CD4-positive, CD25-positive, alpha-beta regulatory T cell (primary cell): Measurements from ENCODE around the gene MOB3B. TPM values are rescaled to one million over a fixed set of nuclear protein-coding genes. Genes with fewer than 3 reads are reported as not detected.
A peak's percentile ranks its signal among the peaks of the same experiment; 100 is the strongest.

Experiments used
- ATAC-seq, 2 donors: fragments of 150-1000 bp; cut with Tn5 transposase; one replicate each; pipeline ENCODE4 v1.10.0; 2021; ENCODE audit warnings: low read depth in 2 of 2, moderate number of reproducible peaks in 2 of 2, moderate library complexity in 1 of 2
- DNase-seq, 3 donors: peaks; one replicate each; pipeline versions ENCODE4 v3.0.0 to v3.0.0-alpha.2; 2012 to 2022; ENCODE audit warnings: mixed read lengths in 1 of 3
- H3K27ac ChIP-seq: one replicate; pipeline ENCODE4 v1.7.0; 2013; ENCODE audit warnings: mild to moderate bottlenecking, low read length; ENCODE audit not compliant: insufficient read depth, poor library complexity, severe bottlenecking
- H3K27me3 ChIP-seq: one replicate; pipeline ENCODE4 v1.7.0; 2013; ENCODE audit warnings: low read length; ENCODE audit not compliant: control insufficient read depth, insufficient read depth
- H3K36me3 ChIP-seq: one replicate; pipeline ENCODE4 v1.7.0; 2013; ENCODE audit warnings: mild to moderate bottlenecking, low read length, moderate library complexity; ENCODE audit not compliant: control insufficient read depth, insufficient read depth
- H3K4me1 ChIP-seq: 2 replicates; pipeline ENCODE4 v1.7.0; 2013; ENCODE audit warnings: mild to moderate bottlenecking, low read length; ENCODE audit not compliant: insufficient read depth, control insufficient read depth, poor library complexity, severe bottlenecking
- H3K4me3 ChIP-seq: one replicate; pipeline ENCODE4 v1.7.0; 2013; ENCODE audit warnings: low read depth, mild to moderate bottlenecking, low read length, moderate library complexity
- H3K9me3 ChIP-seq, 2 experiments: 1 replicate in 1 of 2; 2 replicates in 1 of 2; pipeline ENCODE4 v1.7.0; 2013; ENCODE audit warnings: low read length in 2 of 2, mild to moderate bottlenecking in 1 of 2, moderate library complexity in 1 of 2; ENCODE audit not compliant: control insufficient read depth in 2 of 2
- H3K27ac Mint-ChIP-seq, 3 donors: one replicate each; pipeline ENCODE4 v1.8.0; 2020 to 2022; ENCODE audit warnings: mild to moderate bottlenecking in 3 of 3, mixed read lengths in 3 of 3, moderate library complexity in 2 of 3
- H3K27me3 Mint-ChIP-seq: one replicate; pipeline ENCODE4 v1.8.0; 2022; ENCODE audit warnings: mild to moderate bottlenecking, mixed read lengths
- H3K36me3 Mint-ChIP-seq: one replicate; pipeline ENCODE4 v1.8.0; 2020; ENCODE audit warnings: mixed read lengths
- H3K4me1 Mint-ChIP-seq, 4 donors: one replicate each; pipeline ENCODE4 v1.8.0; 2020 to 2022; ENCODE audit warnings: mixed read lengths in 4 of 4, mild to moderate bottlenecking in 1 of 4
- H3K4me3 Mint-ChIP-seq, 4 donors: one replicate each; pipeline ENCODE4 v1.8.0; 2020 to 2022; ENCODE audit warnings: mild to moderate bottlenecking in 4 of 4, mixed read lengths in 4 of 4, moderate library complexity in 3 of 4
- H3K9me3 Mint-ChIP-seq, 7 donors: one replicate each; pipeline ENCODE4 v1.8.0; 2020 to 2022; ENCODE audit warnings: mixed read lengths in 7 of 7, mild to moderate bottlenecking in 3 of 7, moderate library complexity in 2 of 7
- polyA plus RNA-seq, 4 donors: library from polyadenylated mRNA; unstranded; fragments of 300-500 nt; fragmentation: Illumina TruSeq; gene quantifications; one replicate each; pipeline ENCODE4 v1.2.3, GENCODE V29; 2021
- total RNA-seq: library from RNA; stranded (reverse); gene quantifications from one replicate; pipeline ENCODE4 v1.2.3, GENCODE V29; 2022

MOB3B gene
- total and polyA plus RNA-seq, 5 donors from 2014 or later = 0.02 to 0.12 (median 0.11) TPM; not detected in 2

DNA sequence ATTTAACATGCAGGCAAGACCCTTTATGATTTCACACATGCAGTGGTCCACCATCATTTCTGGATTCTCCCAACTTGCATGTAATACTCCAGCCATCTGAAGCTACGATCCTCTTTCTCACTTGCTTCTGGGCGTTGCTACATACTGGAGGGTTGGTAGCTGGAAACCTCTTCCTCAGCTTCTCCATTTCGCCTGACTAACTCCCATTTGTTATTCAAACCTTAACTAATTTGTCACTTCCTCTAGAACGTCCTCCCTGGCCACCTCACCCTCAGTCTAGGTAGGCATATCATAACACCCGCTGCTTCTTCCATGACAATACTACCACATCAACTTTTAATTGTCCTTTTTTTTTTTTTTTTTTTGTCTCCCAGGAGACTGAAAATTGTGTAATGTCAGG is 160.0 kb downstream of the MOB3B start:
- no peaks in the 10 kb centered on the region for H3K9me3 Mint-ChIP-seq
- H3K4me1 Mint-ChIP-seq = peaks cover 0 to 13% (median 0%) of the 10 kb centered on the region in 4 donors
- H3K27ac Mint-ChIP-seq = no peak overlapping the region
- H3K36me3 Mint-ChIP-seq = no peaks in the 10 kb centered on the region
- H3K4me3 ChIP-seq = no peak overlapping the region
- no peaks in the 10 kb centered on the region for H3K4me1 ChIP-seq
- no peak overlapping the region for H3K4me3 Mint-ChIP-seq
- no peaks in the 10 kb centered on the region for H3K36me3 ChIP-seq
- ATAC-seq (no peak), DNase-seq (no peak)
- H3K27me3 Mint-ChIP-seq = peaks cover 9% of the 10 kb centered on the region
- H3K27ac ChIP-seq = no peak overlapping the region
- H3K27me3 ChIP-seq = no peaks in the 10 kb centered on the region
- no peaks in the 10 kb centered on the region for H3K9me3 ChIP-seq

DNA sequence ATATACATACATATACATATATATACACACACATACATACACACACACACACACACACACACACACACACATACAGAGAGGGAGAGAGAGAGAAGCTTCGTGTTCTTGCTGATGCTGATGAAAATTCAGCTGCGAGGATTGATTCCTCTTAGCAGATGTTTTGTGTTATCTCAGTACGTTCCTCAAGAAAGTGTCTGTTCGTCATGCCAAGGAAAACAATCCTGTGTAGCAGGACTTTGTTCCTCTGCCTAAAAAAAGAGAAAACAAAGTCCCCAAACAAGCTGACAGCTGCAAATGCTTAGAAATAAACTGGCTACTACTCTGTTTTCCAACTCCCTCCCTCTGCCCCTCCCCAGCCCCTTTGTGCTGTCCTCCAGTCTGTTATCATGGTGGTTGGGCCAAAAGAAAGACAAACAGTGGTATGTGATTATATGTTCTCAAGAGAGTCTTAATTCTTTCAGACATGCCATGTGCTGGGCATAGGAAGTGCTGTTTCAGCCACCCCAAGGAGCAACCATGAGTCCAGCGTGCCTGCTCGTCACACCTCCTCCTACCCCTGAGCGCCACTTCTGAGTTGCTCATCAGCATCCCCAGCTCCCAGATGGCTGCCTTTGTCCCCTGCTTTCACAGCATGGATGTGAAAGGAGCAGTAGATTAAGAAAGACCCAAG is 161.2 kb downstream of the MOB3B start:
- H3K4me3 Mint-ChIP-seq = no peak overlapping the region
- peaks cover 9% of the 10 kb centered on the region for H3K27me3 Mint-ChIP-seq
- H3K27ac Mint-ChIP-seq = no peak overlapping the region
- Histone ChIP-seq H3K27me3 (no peaks in the 10 kb centered on the region), H3K36me3 (no peaks in the 10 kb centered on the region), H3K9me3 (no peaks in the 10 kb centered on the region), H3K4me3 (no peak overlapping the region), H3K27ac (no peak overlapping the region), H3K4me1 (no peaks in the 10 kb centered on the region)
- DNase-seq (no peak), ATAC-seq (no peak)
- H3K4me1 Mint-ChIP-seq = peaks cover 0 to 13% (median 0%) of the 10 kb centered on the region in 4 donors
- H3K9me3 Mint-ChIP-seq = no peaks in the 10 kb centered on the region
- H3K36me3 Mint-ChIP-seq = no peaks in the 10 kb centered on the region

DNA sequence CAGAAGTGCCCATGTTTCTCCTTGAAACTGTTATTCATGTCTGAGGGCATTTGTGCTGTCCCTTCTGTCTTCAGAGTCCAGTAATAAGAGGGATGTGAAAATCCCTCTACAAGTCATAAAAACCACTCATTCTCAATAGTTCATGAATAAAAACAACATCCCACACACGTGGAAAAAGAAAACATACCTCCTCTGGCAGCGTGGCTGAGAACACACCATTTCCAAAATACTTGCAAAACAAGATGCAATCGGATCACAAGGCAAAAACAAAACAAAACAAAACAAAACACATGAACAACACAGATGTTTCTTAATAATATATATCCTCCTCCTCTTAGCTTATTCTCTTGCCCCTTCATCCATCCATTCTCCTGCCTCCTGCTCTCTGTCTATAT is 161.7 kb downstream of the MOB3B start:
- no peak overlapping the region for H3K4me3 ChIP-seq
- H3K27me3 Mint-ChIP-seq = peaks cover 9% of the 10 kb centered on the region
- peaks cover 0 to 13% (median 0%) of the 10 kb centered on the region in 4 donors for H3K4me1 Mint-ChIP-seq
- no peaks in the 10 kb centered on the region for H3K27me3 ChIP-seq
- no peak overlapping the region for H3K27ac Mint-ChIP-seq
- H3K9me3 Mint-ChIP-seq = no peaks in the 10 kb centered on the region
- DNase-seq (no peak), ATAC-seq (no peak)
- H3K27ac ChIP-seq = no peak overlapping the region
- H3K36me3 ChIP-seq = no peaks in the 10 kb centered on the region
- no peaks in the 10 kb centered on the region for H3K9me3 ChIP-seq
- no peaks in the 10 kb centered on the region for H3K4me1 ChIP-seq
- no peak overlapping the region for H3K4me3 Mint-ChIP-seq
- no peaks in the 10 kb centered on the region for H3K36me3 Mint-ChIP-seq

DNA sequence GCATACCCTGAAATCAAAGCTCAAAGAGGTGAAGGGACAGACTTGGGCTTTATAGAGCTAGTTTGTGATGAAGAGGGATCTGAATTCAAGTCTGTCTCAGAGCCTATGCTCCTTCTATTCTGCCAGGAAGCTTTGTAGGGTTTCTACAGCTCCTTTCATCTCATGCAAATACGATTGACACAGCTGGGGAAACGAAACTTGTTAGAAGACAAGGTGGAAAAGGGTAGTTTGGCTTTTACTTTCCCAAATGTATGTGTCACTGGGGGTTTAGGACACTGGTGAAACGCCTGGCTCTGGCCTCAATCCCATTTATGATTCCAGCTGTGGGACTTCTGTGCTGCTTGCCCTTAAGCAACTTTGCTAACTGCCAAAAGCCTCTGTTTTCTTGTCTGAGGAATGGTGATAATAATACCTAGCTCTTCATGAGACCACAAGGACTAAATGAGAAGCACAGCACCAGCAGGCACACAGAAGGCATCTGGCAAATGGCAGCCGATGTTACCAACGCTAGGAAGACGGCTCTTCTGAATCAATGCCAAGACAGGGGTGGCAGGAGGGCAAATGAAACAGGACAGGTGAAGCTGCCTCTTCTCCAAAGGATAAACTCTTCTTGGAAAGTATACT is 162.3 kb downstream of the MOB3B start:
- Mint-ChIP-seq H3K4me1 (peaks cover 0 to 13% (median 0%) of the 10 kb centered on the region in 4 donors), H3K9me3 (no peaks in the 10 kb centered on the region), H3K4me3 (no peak overlapping the region), H3K36me3 (no peaks in the 10 kb centered on the region), H3K27ac (peak overlapping the region in 1 of 3 donors; percentile 42), H3K27me3 (peaks cover 9% of the 10 kb centered on the region)
- H3K27me3 ChIP-seq = no peaks in the 10 kb centered on the region
- no peak overlapping the region for H3K4me3 ChIP-seq
- no peaks in the 10 kb centered on the region for H3K9me3 ChIP-seq
- peak in 1 of 3 donors; percentile 20 for DNase-seq
- H3K4me1 ChIP-seq = no peaks in the 10 kb centered on the region
- H3K27ac ChIP-seq = no peak overlapping the region
- H3K36me3 ChIP-seq = no peaks in the 10 kb centered on the region
- ATAC-seq = no peak

DNA sequence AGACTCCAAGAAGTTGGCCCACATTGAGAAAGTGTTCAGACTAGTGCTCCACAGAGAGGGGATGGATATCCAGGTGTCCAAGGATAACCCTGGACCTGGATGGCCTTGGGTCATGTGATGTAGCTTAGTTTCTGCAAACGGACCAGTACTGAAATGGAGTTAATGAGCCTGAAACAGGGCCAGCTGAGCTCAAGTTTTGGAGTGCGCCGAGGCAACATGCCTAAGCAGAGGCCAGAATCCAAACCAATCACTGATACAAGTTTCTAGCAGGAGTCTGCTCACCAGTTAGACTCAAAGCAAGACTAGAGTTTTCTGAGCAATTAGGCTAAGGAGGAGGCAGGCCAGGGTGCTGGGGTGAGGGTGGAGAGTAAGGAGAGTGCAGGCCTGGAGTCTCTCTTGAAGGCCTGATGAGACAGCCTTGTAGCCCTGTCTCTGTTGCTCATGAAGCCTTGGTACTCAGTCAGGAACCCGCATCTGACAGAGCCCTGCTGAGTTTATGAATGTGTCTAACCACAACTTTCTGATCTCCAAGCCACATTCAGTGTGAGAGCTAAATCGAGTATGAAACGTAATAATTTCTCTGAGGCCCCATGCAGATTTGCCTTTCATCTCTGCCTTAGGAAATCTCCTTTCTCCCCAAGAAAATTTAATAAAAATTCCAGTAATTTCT is 163.8 kb downstream of the MOB3B start:
- Mint-ChIP-seq H3K27ac (peak overlapping the region in 1 of 3 donors; percentile 15), H3K36me3 (no peaks in the 10 kb centered on the region), H3K27me3 (peaks cover 9% of the 10 kb centered on the region), H3K9me3 (no peaks in the 10 kb centered on the region), H3K4me3 (no peak overlapping the region), H3K4me1 (peaks cover 0 to 13% (median 0%) of the 10 kb centered on the region in 4 donors)
- Histone ChIP-seq H3K27ac (no peak overlapping the region), H3K36me3 (no peaks in the 10 kb centered on the region), H3K27me3 (no peaks in the 10 kb centered on the region), H3K4me1 (no peaks in the 10 kb centered on the region), H3K4me3 (no peak overlapping the region), H3K9me3 (no peaks in the 10 kb centered on the region)
- peak in 1 of 3 donors; percentile 47 for DNase-seq
- peak in 1 of 2 donors; percentile 52 for ATAC-seq

DNA sequence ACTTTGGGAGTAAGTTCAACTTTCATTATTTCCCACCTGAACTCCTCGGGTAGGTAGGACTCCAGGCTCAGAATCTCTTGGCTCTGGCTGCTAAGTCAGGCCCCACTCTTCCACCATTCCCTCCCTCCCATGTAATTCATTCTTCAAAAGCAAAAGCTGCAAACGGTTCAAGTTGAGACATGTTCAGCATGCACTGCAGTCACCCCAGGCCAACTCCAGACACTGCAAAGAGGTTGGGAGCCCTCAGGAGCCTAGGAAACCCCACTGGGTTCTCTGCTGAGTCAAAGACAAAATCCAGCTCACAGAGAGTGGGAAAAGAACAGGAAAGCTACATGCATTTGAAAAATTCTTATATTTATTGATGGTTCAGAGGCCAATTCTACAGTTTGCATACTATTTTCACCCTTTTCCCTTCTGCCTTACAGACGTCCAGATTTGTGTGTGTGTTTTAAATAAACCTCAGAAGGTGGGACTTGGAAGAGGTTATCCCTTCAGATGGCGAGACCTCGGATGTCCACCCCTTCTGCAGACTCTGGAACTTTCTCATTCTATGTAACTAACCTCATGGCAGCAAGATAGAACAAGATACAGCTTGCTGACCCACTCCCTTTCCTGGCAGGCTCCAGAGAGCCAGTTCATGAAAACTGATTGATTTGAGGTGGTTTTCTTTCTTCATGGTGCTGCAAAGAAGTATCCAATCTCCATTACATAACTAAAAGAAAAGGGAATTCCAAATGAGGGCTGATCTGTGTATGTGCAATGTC is 167.0 kb downstream of the MOB3B start:
- no peak for ATAC-seq
- H3K27ac Mint-ChIP-seq = no peak overlapping the region
- Histone ChIP-seq H3K27me3 (no peaks in the 10 kb centered on the region), H3K27ac (no peak overlapping the region), H3K36me3 (no peaks in the 10 kb centered on the region), H3K9me3 (no peaks in the 10 kb centered on the region), H3K4me1 (no peaks in the 10 kb centered on the region), H3K4me3 (no peak overlapping the region)
- no peak for DNase-seq
- no peaks in the 10 kb centered on the region for H3K9me3 Mint-ChIP-seq
- peaks cover 6% of the 10 kb centered on the region for H3K36me3 Mint-ChIP-seq
- H3K4me1 Mint-ChIP-seq = peaks cover 0 to 13% (median 0%) of the 10 kb centered on the region in 4 donors
- no peak overlapping the region for H3K4me3 Mint-ChIP-seq
- peaks cover 4% of the 10 kb centered on the region for H3K27me3 Mint-ChIP-seq

DNA sequence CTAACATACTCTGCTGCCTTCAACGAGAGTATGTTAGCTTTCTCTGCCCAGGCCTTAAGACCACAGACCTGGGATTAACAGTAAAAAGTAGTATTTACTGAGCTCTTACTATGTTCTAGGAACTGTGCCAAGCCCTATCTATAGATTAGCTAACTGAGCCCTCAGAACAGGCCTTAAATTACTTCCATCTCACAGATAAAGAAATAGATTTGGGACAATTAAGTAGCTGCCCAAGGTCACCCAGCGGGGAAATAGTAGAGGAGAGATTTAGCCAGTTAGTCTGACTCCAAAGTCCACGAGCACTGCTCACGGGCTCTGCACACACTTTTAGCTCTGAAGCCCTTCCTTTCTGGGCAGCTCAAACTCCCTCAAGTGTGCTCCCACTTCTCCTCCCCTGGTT is 168.1 kb downstream of the MOB3B start:
- H3K9me3 Mint-ChIP-seq = no peaks in the 10 kb centered on the region
- H3K4me1 Mint-ChIP-seq = peaks cover 0 to 6% (median 0%) of the 10 kb centered on the region in 4 donors
- H3K27me3 Mint-ChIP-seq = peaks cover 4% of the 10 kb centered on the region
- no peaks in the 10 kb centered on the region for H3K27me3 ChIP-seq
- peaks cover 6% of the 10 kb centered on the region for H3K36me3 Mint-ChIP-seq
- no peak overlapping the region for H3K4me3 ChIP-seq
- H3K4me1 ChIP-seq = no peaks in the 10 kb centered on the region
- H3K4me3 Mint-ChIP-seq = no peak overlapping the region
- DNase-seq = no peak
- H3K36me3 ChIP-seq = no peaks in the 10 kb centered on the region
- H3K9me3 ChIP-seq = no peaks in the 10 kb centered on the region
- no peak overlapping the region for H3K27ac Mint-ChIP-seq
- H3K27ac ChIP-seq = no peak overlapping the region
- ATAC-seq = no peak
